ENCODE measurements around the gene ADTRP.

Gene ADTRP

GRCh38 chr6:11778648-11779328 is at the start of gene ADTRP:
Gene ADTRP, minus strand, starts transcription at chr6:11778803. Its CDS starts 44 bp downstream, at chr6:11778759.
- DNase-seq = no peak

- no peak for DNase-seq
These were observed 48.2 kb upstream of the ADTRP start for GRCh38 chr6:11826779-11827178.

GRCh38 chr6:11824986-11825385 is 46.4 kb upstream of the ADTRP start:
- DNase-seq = no peak

- no peak for DNase-seq
These were observed 43.7 kb upstream of the ADTRP start for GRCh38 chr6:11822346-11822745.

GRCh38 chr6:11821781-11822180 is 43.2 kb upstream of the ADTRP start:
- DNase-seq = no peak

- no peak for DNase-seq
These were observed 42.2 kb upstream of the ADTRP start for GRCh38 chr6:11820821-11821220.

- no peak for DNase-seq
These were observed 40.9 kb upstream of the ADTRP start for GRCh38 chr6:11819486-11819885.

GRCh38 chr6:11815231-11815630 is 36.6 kb upstream of the ADTRP start:
- DNase-seq = no peak

- no peak for DNase-seq
These were observed 36.2 kb upstream of the ADTRP start for GRCh38 chr6:11814819-11815218.

- no peak for DNase-seq
These were observed 35.5 kb upstream of the ADTRP start for GRCh38 chr6:11814106-11814505.

- DNase-seq = no peak
These were observed 35.0 kb upstream of the ADTRP start for GRCh38 chr6:11813606-11814005.

GRCh38 chr6:11812951-11813350 is 34.3 kb upstream of the ADTRP start:
- DNase-seq = no peak

GRCh38 chr6:11812439-11812838 is 33.8 kb upstream of the ADTRP start:
- DNase-seq = no peak

- no peak for DNase-seq
These were observed 33.2 kb upstream of the ADTRP start for GRCh38 chr6:11811644-11812264.

- no peak for DNase-seq
These were observed 32.4 kb upstream of the ADTRP start for GRCh38 chr6:11810854-11811643.

- no peak for DNase-seq
These were observed 31.5 kb upstream of the ADTRP start for GRCh38 chr6:11810039-11810541.

GRCh38 chr6:11808054-11808453 is 29.5 kb upstream of the ADTRP start:
- DNase-seq = no peak

GRCh38 chr6:11806561-11807317 is 28.1 kb upstream of the ADTRP start:
- DNase-seq = no peak

- no peak for DNase-seq
These were observed 26.9 kb upstream of the ADTRP start for GRCh38 chr6:11805259-11806053.

GRCh38 chr6:11804701-11805100 is 26.1 kb upstream of the ADTRP start:
- no peak for DNase-seq

GRCh38 chr6:11804135-11804534 is 25.5 kb upstream of the ADTRP start:
- no peak for DNase-seq

GRCh38 chr6:11803591-11803971 is 25.0 kb upstream of the ADTRP start:
- DNase-seq = no peak
